CD4-positive, alpha-beta T cell (primary cell): ENCODE results near the gene NEURL3. TPM values are rescaled to one million over a fixed set of nuclear protein-coding genes. Genes with fewer than 3 reads are reported as not detected.

Experiments used
- ATAC-seq: fragments of 200-7000 bp; cut with Tn5 transposase; one replicate; pipeline ENCODE4 v1.10.0; 2022; ENCODE audit warnings: mild to moderate bottlenecking; ENCODE audit not compliant: poor library complexity
- CTCF ChIA-PET: fragments of 350-600 bp; sonication (Branson Sonifier 250); formaldehyde crosslinking; loops from one replicate; lab custom pipeline; 2021; ENCODE audit warnings: antibody characterized with exemption, inconsistent platforms; lab: Charles Lee
- POLR2A ChIA-PET: fragments of 350-600 bp; sonication (Branson Sonifier 250); formaldehyde crosslinking; loops from one replicate; lab custom pipeline; 2021; ENCODE audit warnings: antibody characterized with exemption, inconsistent platforms; lab: Charles Lee
- DNase-seq, 14 experiments: peaks; one replicate each; pipeline ENCODE4 v3.0.0-alpha.2; 2013 to 2020; ENCODE audit warnings: mixed read lengths in 2 of 14
- H3K27ac ChIP-seq, 2 donors: one replicate each; pipeline versions ENCODE4 v1.5.1 to v1.7.0; 2013; ENCODE audit warnings: low read length in 2 of 2, low read depth in 1 of 2, mild to moderate bottlenecking in 1 of 2
- H3K27me3 ChIP-seq, 2 experiments: 1 replicate in 1 of 2; 2 replicates in 1 of 2; pipeline versions ENCODE4 v1.6.1 to v1.7.0; 2013; ENCODE audit warnings: low read length in 2 of 2, control low read depth in 1 of 2, mild to moderate bottlenecking in 1 of 2, moderate library complexity in 1 of 2; ENCODE audit not compliant: insufficient read depth in 2 of 2, control insufficient read depth in 1 of 2
- H3K36me3 ChIP-seq: one replicate; pipeline ENCODE4 v1.6.1; 2013; ENCODE audit warnings: low read length, control low read depth; ENCODE audit not compliant: insufficient read depth
- H3K4me1 ChIP-seq: one replicate; pipeline ENCODE4 v1.6.1; 2013; ENCODE audit warnings: low read length, control low read depth; ENCODE audit not compliant: insufficient read depth
- H3K4me3 ChIP-seq: one replicate; pipeline ENCODE4 v1.5.1; 2013; ENCODE audit warnings: mild to moderate bottlenecking, low read length, moderate library complexity
- H3K9me3 ChIP-seq, 2 experiments: 1 replicate in 1 of 2; 2 replicates in 1 of 2; pipeline versions ENCODE4 v1.6.1 to v1.7.0; 2013; ENCODE audit warnings: low read length in 2 of 2, mild to moderate bottlenecking in 2 of 2, control low read depth in 1 of 2, moderate library complexity in 1 of 2; ENCODE audit not compliant: control insufficient read depth in 1 of 2, insufficient read depth in 1 of 2
- H3K27ac Mint-ChIP-seq: one replicate; pipeline ENCODE4 v1.8.0; 2020; ENCODE audit warnings: mixed read lengths
- H3K27me3 Mint-ChIP-seq: one replicate; pipeline ENCODE4 v1.8.0; 2021; ENCODE audit warnings: mixed read lengths
- H3K36me3 Mint-ChIP-seq: one replicate; pipeline ENCODE4 v1.8.0; 2021; ENCODE audit warnings: low read depth, mixed read lengths
- H3K4me1 Mint-ChIP-seq: one replicate; pipeline ENCODE4 v1.8.0; 2021; ENCODE audit warnings: low read depth, mixed read lengths
- H3K4me3 Mint-ChIP-seq: one replicate; pipeline ENCODE4 v1.8.0; 2020; ENCODE audit warnings: mild to moderate bottlenecking, mixed read lengths
- H3K9me3 Mint-ChIP-seq: one replicate; pipeline ENCODE4 v1.8.0; 2020; ENCODE audit warnings: mixed read lengths
- CTCF ChIP-seq: fragments of 200-600 bp; IDR thresholded peaks from one replicate; pipeline ENCODE4 v1.8.0; 2022; ENCODE audit warnings: antibody characterized with exemption, mild to moderate bottlenecking
- intact Hi-C, 2 experiments: fragments of 100-400 bp; cut with DNase I in 1 of 2; cut with micrococcal nuclease in 1 of 2; formaldehyde crosslinking; loops; one replicate each; pipeline versions ENCODE4 v1.15.1 to v1.9.0; 2023 to 2025; cut with DNase I, micrococcal nuclease
- total RNA-seq, 174 experiments: library from RNA in 2 of 174; stranded (reverse) in 2 of 174; gene quantifications; one replicate each; pipeline ENCODE4 v1.2.3 and lab custom pipeline; 2021 to 2026

Gene NEURL3
- total RNA-seq, 2 experiments from 2014 or later, result not detected

DNA sequence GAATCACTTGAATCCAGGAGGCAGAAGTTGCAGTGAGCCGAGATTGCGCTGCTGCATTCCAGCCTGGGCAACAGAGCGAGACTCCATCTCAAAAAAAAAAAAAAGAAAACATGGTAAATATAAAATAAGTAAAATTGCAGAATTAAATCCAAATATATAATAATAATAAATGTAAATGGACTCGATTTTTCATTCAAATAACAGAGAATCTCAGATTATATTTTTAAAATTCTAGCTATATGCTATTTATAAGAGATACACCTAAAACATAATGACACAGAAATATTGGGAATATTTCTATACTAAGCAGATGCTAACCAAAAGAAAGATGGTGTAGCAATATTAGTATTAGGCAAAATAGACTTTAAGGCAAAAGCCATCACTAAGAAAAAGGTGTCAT lies 15.1 kb upstream of the NEURL3 start:
- POLR2A ChIA-PET, result interaction anchor here (1.5 kb wide), 1 partner anchor 17 kb away, joined by 4 read pairs; the partner anchor contains the start of gene ARID5A
- Mint-ChIP-seq H3K27ac (no peak overlapping the region), H3K9me3 (no peaks in the 10 kb centered on the region), H3K27me3 (no peaks in the 10 kb centered on the region), H3K36me3 (no peaks in the 10 kb centered on the region), H3K4me1 (peaks cover 10% of the 10 kb centered on the region), H3K4me3 (no peak overlapping the region)
- H3K4me1 ChIP-seq, result peaks cover 24% of the 10 kb centered on the region
- peaks cover 0 to 5% of the 10 kb centered on the region in 2 experiments for H3K9me3 ChIP-seq
- CTCF ChIA-PET, result interaction anchor here (1.5 kb wide), 1 partner anchor 12 kb away, joined by 3 read pairs; no protein-coding TSS in a partner anchor
- TF ChIP-seq CTCF, result no peak
- H3K27ac ChIP-seq, result no peak overlapping the region
- no peak for ATAC-seq
- intact Hi-C loops, result no loop called here
- H3K27me3 ChIP-seq, result no peaks in the 10 kb centered on the region
- DNase-seq, result no peak
- H3K36me3 ChIP-seq, result no peaks in the 10 kb centered on the region
- H3K4me3 ChIP-seq, result no peak overlapping the region

DNA sequence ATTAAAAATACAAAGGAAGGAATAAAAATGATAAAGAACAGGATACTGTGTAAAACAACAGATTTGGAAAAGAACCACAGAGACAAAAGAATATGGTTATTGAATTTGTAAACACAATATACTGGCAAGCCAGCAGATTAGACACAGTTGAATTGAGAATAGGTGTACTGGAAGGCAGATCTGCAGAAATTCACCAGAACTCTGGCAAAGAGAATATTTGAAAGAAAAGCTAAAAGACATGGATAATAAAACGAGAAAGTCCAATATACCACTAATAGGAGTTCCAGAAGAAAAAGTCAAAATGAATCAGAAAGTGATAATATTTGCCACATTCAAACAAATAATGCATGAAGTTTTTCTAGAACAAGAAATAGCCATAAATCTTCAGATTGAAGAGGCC lies 11.9 kb upstream of the NEURL3 start:
- Mint-ChIP-seq H3K36me3 (no peaks in the 10 kb centered on the region), H3K27me3 (no peaks in the 10 kb centered on the region), H3K4me3 (no peak overlapping the region), H3K9me3 (no peaks in the 10 kb centered on the region), H3K27ac (no peak overlapping the region), H3K4me1 (no peaks in the 10 kb centered on the region)
- H3K36me3 ChIP-seq, result no peaks in the 10 kb centered on the region
- intact Hi-C loops, result no loop called here
- H3K9me3 ChIP-seq, result peaks cover 0 to 5% of the 10 kb centered on the region in 2 experiments
- H3K4me3 ChIP-seq, result no peak overlapping the region
- ATAC-seq (no peak), DNase-seq (no peak)
- no peaks in the 10 kb centered on the region for H3K27me3 ChIP-seq
- no peak for TF ChIP-seq CTCF
- ChIA-PET POLR2A (no interaction called here), CTCF (no interaction called here)
- no peak overlapping the region for H3K27ac ChIP-seq
- no peaks in the 10 kb centered on the region for H3K4me1 ChIP-seq

- Histone ChIP-seq H3K27me3 (peaks cover 0 to under 1% of the 10 kb centered on the region in 2 experiments), H3K36me3 (no peaks in the 10 kb centered on the region), H3K9me3 (peaks cover 0 to 5% of the 10 kb centered on the region in 2 experiments), H3K27ac (no peak overlapping the region), H3K4me1 (peaks cover under 1% of the 10 kb centered on the region), H3K4me3 (no peak overlapping the region)
- no peaks in the 10 kb centered on the region for H3K9me3 Mint-ChIP-seq
- DNase-seq, result no peak
- CTCF ChIA-PET, result no interaction called here
- H3K4me3 Mint-ChIP-seq, result no peak overlapping the region
- no peaks in the 10 kb centered on the region for H3K36me3 Mint-ChIP-seq
- no peak overlapping the region for H3K27ac Mint-ChIP-seq
- intact Hi-C loops, result no loop called here
- no peak for TF ChIP-seq CTCF
- POLR2A ChIA-PET, result interaction anchor here (1.0 kb wide), 1 partner anchor 23 kb away, joined by 3 read pairs; no protein-coding TSS in a partner anchor
- no peaks in the 10 kb centered on the region for H3K4me1 Mint-ChIP-seq
- no peak for ATAC-seq
- peaks cover 15% of the 10 kb centered on the region for H3K27me3 Mint-ChIP-seq
These were observed 9.4 kb upstream of the NEURL3 start for GRCh38 chr2:96514521-96514920.
